K562 (cell line): ENCODE data around the gene RPS6KA2.

Experiments used
- CBX8 ChIP-seq: fragments of 200-600 bp; sonication (generic); IDR thresholded peaks from 2 replicates; pipeline ENCODE4 v1.6.1; 2012; ENCODE audit warnings: borderline replicate concordance, mixed run types, low read depth, mild to moderate bottlenecking, moderate library complexity, mixed read lengths, low read length, control low read depth, inconsistent platforms; ENCODE audit not compliant: poor library complexity, severe bottlenecking; ENCODE audit errors: extremely low read depth
- TF ChIP-seq, protein P1 (sequence below), 3 experiments: IDR thresholded peaks in 2 of 3; conservative IDR thresholded peaks in 1 of 3; 2 replicates each; pipeline ENCODE4 v1.5.1; 2011 to 2012; ENCODE audit warnings: low read length in 3 of 3, mild to moderate bottlenecking in 3 of 3, control low read depth in 2 of 3, improper control_type of control experiment in 1 of 3, inconsistent platforms in 1 of 3, low read depth in 1 of 3, mixed read lengths in 1 of 3, moderate library complexity in 1 of 3; ENCODE audit not compliant: insufficient read depth in 2 of 3

DNA sequence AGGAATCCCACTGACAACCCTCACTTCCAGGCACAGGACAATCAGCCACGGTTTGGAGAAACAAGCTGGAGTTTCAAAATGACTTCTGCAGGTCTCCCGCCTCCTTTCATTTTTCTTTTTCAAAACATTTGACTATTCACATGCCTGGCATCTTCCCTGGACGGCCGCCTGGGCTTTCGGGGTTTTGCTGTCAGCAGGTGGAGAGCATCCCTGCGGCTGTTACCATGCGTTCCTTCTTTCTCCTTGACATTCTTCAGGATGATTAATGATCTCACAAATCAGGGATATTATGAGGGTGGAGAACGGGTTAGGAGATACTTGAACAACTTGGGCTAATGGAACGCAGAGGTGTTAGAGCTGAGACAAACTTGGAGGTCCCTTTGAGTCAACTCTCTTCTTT lies 101.5 kb downstream of the RPS6KA2 start:
- TF ChIP-seq, protein P1, sequence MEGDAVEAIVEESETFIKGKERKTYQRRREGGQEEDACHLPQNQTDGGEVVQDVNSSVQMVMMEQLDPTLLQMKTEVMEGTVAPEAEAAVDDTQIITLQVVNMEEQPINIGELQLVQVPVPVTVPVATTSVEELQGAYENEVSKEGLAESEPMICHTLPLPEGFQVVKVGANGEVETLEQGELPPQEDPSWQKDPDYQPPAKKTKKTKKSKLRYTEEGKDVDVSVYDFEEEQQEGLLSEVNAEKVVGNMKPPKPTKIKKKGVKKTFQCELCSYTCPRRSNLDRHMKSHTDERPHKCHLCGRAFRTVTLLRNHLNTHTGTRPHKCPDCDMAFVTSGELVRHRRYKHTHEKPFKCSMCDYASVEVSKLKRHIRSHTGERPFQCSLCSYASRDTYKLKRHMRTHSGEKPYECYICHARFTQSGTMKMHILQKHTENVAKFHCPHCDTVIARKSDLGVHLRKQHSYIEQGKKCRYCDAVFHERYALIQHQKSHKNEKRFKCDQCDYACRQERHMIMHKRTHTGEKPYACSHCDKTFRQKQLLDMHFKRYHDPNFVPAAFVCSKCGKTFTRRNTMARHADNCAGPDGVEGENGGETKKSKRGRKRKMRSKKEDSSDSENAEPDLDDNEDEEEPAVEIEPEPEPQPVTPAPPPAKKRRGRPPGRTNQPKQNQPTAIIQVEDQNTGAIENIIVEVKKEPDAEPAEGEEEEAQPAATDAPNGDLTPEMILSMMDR (IDR thresholded peaks at IDR 0.05 in 2 of 3, conservative IDR thresholded peaks at IDR 0.05 in 1 of 3; ENCODE audit: insufficient read depth in 2 of 3, low read depth in 1 of 3, low read length in 3 of 3), result no peak
- no peak for TF ChIP-seq CBX8
